GM21423 (cell line): Measurements from ENCODE around the gene VTA1.

ENCODE experiments used
- ATAC-seq: cut with Tn5 transposase; IDR thresholded peaks from one replicate; pipeline ENCODE4 v1.9.1; 2021; ENCODE audit warnings: mild to moderate bottlenecking, moderate library complexity; ENCODE audit not compliant: unreplicated experiment

The VTA1 gene

GRCh38 chr6:142262231-142262630 is 115.2 kb downstream of the VTA1 start:
- no peak for ATAC-seq

- ATAC-seq: no peak
Observed at GRCh38 chr6:142265476-142265875, 118.4 kb downstream of the VTA1 start.

- ATAC-seq: no peak
Observed at GRCh38 chr6:142266060-142266459, 119.0 kb downstream of the VTA1 start.

GRCh38 chr6:142271476-142271875 is 124.4 kb downstream of the VTA1 start:
- no peak for ATAC-seq
